SJCRH30 (cell line): ENCODE data around the gene TFPI2. TPM values are rescaled to one million over a fixed set of nuclear protein-coding genes. Genes with fewer than 3 reads are reported as not detected.
"Not testable (repeated sequence)": the region's sequence is repeated elsewhere in the genome, so short reads cannot be mapped to it uniquely, and the experiment has no call there.

Experiments
- DNase-seq, 2 experiments: peaks; one replicate each; pipeline ENCODE4 v3.0.0-alpha.2; 2015 to 2020
- H3K27ac ChIP-seq: fragments of 250-450 bp; sonication (Bioruptor Pico); 2 replicates; pipeline ENCODE4 v1.5.1; 2020; ENCODE audit warnings: mild to moderate bottlenecking, moderate library complexity
- H3K27me3 ChIP-seq: fragments of 250-450 bp; sonication (Bioruptor Pico); 2 replicates; pipeline ENCODE4 v1.5.1; 2020; ENCODE audit warnings: mild to moderate bottlenecking, moderate library complexity
- H3K36me3 ChIP-seq: fragments of 250-450 bp; sonication (Bioruptor Pico); 2 replicates; pipeline ENCODE4 v1.5.1; 2020; ENCODE audit warnings: mild to moderate bottlenecking, moderate library complexity
- H3K4me1 ChIP-seq: fragments of 250-450 bp; sonication (Bioruptor Pico); 2 replicates; pipeline ENCODE4 v1.5.1; 2020; ENCODE audit warnings: mild to moderate bottlenecking, moderate library complexity
- H3K4me3 ChIP-seq: fragments of 250-450 bp; sonication (Bioruptor Pico); 2 replicates; pipeline ENCODE4 v1.5.1; 2020; ENCODE audit warnings: mild to moderate bottlenecking, moderate library complexity
- H3K9me3 ChIP-seq: fragments of 250-450 bp; sonication (Bioruptor Pico); replicated peaks from 2 replicates; pipeline ENCODE4 v1.5.1; 2020; ENCODE audit warnings: mild to moderate bottlenecking, moderate library complexity
- total RNA-seq: library from RNA; depleted of rRNA; stranded (reverse); fragments of >200 nt; shearing (Covaris generic); gene quantifications from 2 replicates; pipeline ENCODE4 v1.2.3, GENCODE V29; 2014; rRNA removed

The TFPI2 gene, protein sequence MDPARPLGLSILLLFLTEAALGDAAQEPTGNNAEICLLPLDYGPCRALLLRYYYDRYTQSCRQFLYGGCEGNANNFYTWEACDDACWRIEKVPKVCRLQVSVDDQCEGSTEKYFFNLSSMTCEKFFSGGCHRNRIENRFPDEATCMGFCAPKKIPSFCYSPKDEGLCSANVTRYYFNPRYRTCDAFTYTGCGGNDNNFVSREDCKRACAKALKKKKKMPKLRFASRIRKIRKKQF
- total RNA-seq, result 4.3 and 5.4 TPM in 2 replicates

DNA sequence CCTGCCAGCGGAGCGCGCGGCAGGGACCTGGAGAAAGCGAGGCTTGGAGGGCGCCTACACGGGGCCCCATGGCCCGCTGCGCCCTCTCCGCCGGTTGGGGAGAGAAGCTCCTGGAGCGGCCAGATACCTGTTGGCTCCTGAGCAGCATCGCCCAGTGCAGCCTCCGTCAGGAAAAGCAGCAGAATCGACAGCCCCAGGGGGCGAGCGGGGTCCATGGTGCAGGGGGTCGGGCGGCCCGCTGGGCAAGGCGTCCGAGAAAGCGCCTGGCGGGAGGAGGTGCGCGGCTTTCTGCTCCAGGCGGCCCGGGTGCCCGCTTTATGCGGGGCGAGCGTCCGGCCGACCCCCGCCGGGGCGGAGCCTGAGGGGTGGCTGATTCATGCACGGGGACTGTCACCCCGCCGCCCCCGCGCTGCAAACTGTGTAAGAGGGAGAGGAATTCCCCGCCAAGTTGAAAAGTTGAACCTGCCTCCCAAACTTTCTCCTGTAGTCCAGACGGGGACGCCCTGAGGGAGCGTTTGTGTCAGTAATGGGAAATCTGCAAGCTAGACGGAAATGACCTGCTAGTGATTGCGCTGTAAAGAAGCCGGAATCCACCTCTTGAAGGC is at the start of gene TFPI2:
TSS of gene TFPI2 (minus strand) at position 290 of the 605 bp plus-strand sequence. CDS start at position 215, 75 bp downstream.
- Histone ChIP-seq H3K9me3 (no peaks in the 10 kb centered on the region), H3K4me1 (peaks cover 3% of the 10 kb centered on the region), H3K4me3 (peak within 1 kb of the TSS; percentile 68), H3K27ac (peak within 1 kb of the TSS; percentile 6; the same call in 1 of the 2 replicates), H3K36me3 (no peaks in the 10 kb centered on the region), H3K27me3 (no peaks in the 10 kb centered on the region)
- peak; percentile 49 to 62 for DNase-seq

DNA sequence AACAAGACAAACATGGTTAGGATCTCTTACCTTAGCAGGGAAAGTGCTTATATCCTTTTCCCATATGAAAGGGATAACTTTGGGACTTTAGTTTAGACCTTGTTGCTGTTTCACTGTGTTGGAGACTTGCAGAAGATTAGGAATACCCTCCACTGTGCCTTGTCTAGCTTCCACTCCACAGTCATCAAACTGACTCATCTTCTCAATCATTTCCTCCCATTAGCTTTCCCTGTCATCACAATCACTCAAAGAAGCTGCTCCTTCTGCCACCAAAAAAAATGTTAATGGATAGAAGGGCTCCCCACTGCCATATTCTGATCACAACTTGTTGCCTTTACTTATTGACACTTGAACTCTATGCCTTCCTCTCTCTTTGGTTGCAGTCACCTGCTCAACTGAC is 47.7 kb upstream of the TFPI2 start:
- Histone ChIP-seq H3K27ac (no peak overlapping the region), H3K27me3 (no peaks in the 10 kb centered on the region), H3K4me3 (no peak overlapping the region), H3K9me3 (no peaks in the 10 kb centered on the region), H3K36me3 (no peaks in the 10 kb centered on the region), H3K4me1 (no peaks in the 10 kb centered on the region)
- DNase-seq, result no peak

- Histone ChIP-seq H3K27me3 (no peaks in the 10 kb centered on the region), H3K9me3 (no peaks in the 10 kb centered on the region), H3K4me3 (no peak overlapping the region), H3K4me1 (no peaks in the 10 kb centered on the region), H3K27ac (no peak overlapping the region), H3K36me3 (no peaks in the 10 kb centered on the region)
- no peak for DNase-seq
Measured at GRCh38 chr7:93937818-93938217, 47.3 kb upstream of the TFPI2 start.

DNA sequence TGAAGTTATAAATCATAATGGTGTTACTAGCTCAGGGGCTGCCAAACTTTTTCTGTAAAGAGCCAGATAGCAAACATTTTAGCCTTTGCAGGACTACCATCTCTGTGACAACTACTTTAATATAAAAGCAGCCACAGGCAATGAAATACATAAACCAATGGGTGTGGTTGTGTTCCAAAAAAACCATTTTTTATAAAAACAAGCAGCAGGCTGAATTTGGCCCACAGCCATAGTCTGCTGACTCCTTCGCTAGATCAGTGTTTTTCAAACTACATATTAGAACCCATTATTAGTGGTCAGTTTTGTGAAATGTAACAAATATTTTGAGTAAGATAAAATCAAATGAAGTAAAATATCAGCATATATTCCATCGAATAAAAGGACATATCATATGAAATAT is 44.5 kb upstream of the TFPI2 start:
- no peaks in the 10 kb centered on the region for H3K9me3 ChIP-seq
- H3K27ac ChIP-seq, result no peak overlapping the region
- no peaks in the 10 kb centered on the region for H3K27me3 ChIP-seq
- no peaks in the 10 kb centered on the region for H3K4me1 ChIP-seq
- H3K36me3 ChIP-seq, result no peaks in the 10 kb centered on the region
- no peak overlapping the region for H3K4me3 ChIP-seq
- DNase-seq, result no peak

DNA sequence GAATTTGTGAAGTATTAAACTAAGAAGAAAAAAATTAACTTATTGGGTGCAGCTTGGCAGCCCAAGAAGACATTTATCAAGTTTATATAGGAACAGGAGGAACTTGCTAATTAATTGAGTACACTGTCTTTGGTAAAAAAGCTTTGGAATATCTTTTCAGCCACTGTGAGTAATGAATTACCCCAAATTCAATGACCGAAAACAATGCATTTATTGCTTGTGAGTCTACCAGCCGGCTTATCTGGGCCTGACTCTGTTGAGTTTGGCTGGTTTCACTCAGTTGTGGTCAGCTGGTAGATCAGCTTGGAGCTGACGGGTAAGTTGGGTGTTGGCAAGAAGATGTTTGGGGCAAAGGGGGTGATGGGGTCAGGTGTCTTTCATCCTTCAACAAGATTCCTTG is 42.6 kb upstream of the TFPI2 start:
- H3K27ac ChIP-seq, result no peak overlapping the region
- no peak overlapping the region for H3K4me3 ChIP-seq
- no peaks in the 10 kb centered on the region for H3K36me3 ChIP-seq
- no peaks in the 10 kb centered on the region for H3K9me3 ChIP-seq
- DNase-seq, result no peak
- no peaks in the 10 kb centered on the region for H3K27me3 ChIP-seq
- H3K4me1 ChIP-seq, result no peaks in the 10 kb centered on the region

DNA sequence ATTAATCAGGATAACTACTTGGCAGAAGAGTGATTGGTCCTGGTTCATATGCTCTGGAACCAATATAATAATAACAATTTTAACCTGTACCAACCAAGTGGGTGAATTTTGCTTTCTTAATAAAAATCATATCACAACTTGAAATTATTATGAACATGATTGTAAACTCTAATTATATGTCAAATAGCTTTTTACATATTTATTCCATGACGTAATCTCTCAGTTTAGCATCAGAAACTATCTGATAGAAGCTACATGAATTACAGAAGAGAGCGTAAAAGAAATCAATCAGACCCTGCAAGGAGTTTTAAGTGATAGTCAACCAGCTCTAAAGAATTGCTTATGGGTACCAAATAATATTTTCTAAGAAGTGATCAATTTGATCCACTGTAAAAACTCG is 41.1 kb upstream of the TFPI2 start:
- H3K9me3 ChIP-seq, result no peaks in the 10 kb centered on the region
- no peak for DNase-seq
- no peaks in the 10 kb centered on the region for H3K27me3 ChIP-seq
- H3K4me3 ChIP-seq, result no peak overlapping the region
- no peaks in the 10 kb centered on the region for H3K4me1 ChIP-seq
- no peak overlapping the region for H3K27ac ChIP-seq
- no peaks in the 10 kb centered on the region for H3K36me3 ChIP-seq

DNA sequence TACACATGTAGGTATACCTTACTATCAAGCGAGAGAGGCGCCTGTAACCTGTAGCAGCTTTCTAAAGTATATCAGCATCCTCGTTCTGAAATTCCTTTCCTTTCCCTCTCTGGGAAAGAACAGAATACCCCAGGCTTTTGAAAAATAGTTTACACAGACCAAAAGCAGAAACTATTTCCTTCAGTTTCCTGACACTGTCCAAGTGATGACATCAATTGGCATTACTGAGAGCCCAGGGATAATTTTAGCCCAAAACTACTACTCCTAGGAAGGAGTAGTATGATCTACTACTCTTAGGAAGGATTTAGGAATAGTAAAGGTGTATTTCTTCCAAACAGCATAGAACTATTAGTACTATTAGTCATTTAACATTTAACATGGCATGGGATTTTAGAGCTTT is 37.0 kb upstream of the TFPI2 start:
- Histone ChIP-seq H3K4me3 (no peak overlapping the region), H3K9me3 (no peaks in the 10 kb centered on the region), H3K27ac (no peak overlapping the region)

DNA sequence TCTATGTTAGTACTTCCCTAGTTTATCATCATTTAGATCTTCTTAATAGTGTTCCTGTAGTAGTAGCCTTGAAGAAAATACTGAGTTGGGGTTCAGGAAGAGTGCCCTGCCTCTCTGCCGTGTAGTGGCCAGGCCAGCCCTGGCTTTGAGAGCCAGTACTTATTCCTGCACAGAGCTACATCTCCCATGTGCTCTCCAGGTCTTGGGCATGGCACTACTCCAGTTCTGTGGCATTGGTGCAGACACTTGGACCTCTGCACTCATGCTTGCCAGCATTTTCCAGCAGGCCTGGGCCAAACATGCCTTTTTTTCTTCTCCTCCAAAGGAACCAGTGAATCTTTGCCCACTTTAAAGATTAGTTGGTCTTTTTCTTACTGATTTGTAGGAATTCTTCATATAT is 36.2 kb upstream of the TFPI2 start:
- DNase-seq, result no peak
- Histone ChIP-seq H3K9me3 (no peaks in the 10 kb centered on the region), H3K27me3 (no peaks in the 10 kb centered on the region), H3K27ac (no peak overlapping the region), H3K4me3 (no peak overlapping the region), H3K4me1 (no peaks in the 10 kb centered on the region), H3K36me3 (no peaks in the 10 kb centered on the region; the same call in 1 of the 2 replicates)

More for the DNA sequence above, 37.0 kb upstream of the TFPI2 start:
- DNase-seq, result no peak
- Histone ChIP-seq H3K27me3 (no peaks in the 10 kb centered on the region), H3K36me3 (no peaks in the 10 kb centered on the region; the same call in 1 of the 2 replicates), H3K4me1 (no peaks in the 10 kb centered on the region)

DNA sequence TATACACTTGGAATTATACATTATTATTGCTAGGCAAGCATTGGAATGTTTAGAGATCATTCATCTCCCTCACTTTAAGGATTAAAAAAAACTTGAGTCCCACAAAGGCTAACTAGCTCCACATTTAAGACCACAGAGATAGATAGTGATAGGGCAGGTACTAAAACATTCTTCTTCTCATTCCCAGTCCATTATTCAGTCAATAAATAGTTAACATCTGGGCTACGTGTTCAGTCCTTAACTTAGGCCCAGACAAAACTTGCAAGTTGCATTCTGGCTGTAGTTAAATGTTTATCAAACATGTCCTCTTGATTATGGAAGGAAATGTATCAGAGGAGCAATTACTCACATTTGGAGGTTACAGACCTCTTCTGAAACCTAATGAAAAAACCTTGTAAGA is 33.4 kb upstream of the TFPI2 start:
- Histone ChIP-seq H3K27me3 (no peaks in the 10 kb centered on the region), H3K4me3 (no peak overlapping the region), H3K27ac (no peak overlapping the region), H3K9me3 (no peaks in the 10 kb centered on the region), H3K36me3 (no peaks in the 10 kb centered on the region; the same call in 1 of the 2 replicates), H3K4me1 (no peaks in the 10 kb centered on the region; the same call in 1 of the 2 replicates)
- no peak for DNase-seq

DNA sequence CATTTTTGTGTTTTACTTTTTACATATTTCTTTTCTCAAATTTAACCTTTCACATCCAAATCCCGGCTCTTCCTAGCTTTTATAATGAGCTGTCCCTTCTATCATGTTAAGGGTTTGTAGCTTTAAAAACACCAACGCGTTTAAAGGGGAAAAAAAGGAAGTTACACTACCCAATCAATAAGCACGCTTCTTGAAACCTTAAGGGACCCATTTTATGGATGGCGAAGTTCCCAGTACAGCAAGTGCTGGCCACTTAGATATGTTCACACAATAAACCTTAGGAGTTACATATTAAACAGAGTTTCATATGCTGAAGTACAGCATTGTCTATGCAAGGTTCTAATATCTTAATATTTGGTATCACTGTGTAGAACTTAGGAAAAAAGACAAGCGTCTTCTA is 32.7 kb upstream of the TFPI2 start:
- no peak for DNase-seq
- Histone ChIP-seq H3K9me3 (no peaks in the 10 kb centered on the region), H3K4me3 (peak overlapping the region; percentile 68), H3K4me1 (no peaks in the 10 kb centered on the region; the same call in 1 of the 2 replicates), H3K36me3 (no peaks in the 10 kb centered on the region; the same call in 1 of the 2 replicates), H3K27ac (no peak overlapping the region), H3K27me3 (no peaks in the 10 kb centered on the region)

DNA sequence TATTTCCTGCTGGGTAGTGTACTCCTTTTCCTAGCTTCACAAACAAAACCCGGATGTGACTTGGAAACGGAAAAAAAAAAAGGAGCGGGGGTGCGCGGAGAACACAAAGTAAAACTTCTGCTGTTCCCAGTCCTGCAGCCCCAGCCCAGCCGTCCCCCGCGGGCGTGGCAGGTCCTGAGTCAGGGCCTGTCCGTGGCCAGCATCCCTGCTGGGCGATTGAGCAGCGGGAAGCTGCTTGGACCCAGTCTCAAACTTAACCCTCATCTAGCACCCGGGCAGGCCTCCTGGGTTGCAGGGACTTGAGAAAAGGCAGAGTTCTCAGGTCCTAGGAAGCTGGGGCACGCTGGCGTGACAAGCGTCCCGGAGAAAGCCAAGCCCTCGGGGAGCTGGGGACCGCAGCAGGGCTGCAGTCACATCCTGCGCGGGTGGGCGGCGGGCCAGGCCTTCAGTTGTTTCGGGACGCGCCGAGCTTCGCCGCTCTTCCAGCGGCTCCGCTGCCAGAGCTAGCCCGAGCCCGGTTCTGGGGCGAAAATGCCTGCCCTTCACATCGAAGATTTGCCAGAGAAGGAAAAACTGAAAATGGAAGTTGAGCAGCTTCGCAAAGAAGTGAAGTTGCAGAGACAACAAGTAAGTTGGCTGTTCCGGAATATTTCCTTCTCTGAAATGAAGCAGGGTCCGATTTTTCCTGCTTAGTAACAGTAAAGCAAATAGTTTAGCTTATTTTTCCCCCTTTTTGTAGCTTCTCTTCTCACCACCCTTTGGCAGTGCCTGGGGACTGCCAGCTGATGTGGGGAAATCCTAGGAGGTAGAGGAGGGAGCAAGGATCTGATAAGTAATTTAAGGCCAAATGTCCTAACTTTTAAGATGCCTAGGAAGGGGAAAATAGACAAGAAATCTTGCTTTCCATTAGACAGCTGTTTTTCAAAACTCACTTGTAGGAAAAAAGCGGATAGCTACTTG is 31.3 kb upstream of the TFPI2 start, which contains the start of gene GNG11:
TSS of gene GNG11 (plus strand) at position 129 of the 960 bp plus-strand sequence. CDS start at position 532, 403 bp downstream.
- H3K27ac ChIP-seq, result peak within 1 kb of the TSS; percentile 72
- peak; percentile 89 to 92 for DNase-seq
- 0 out of 2 replicates have a peak, but pooled peaks cover 2% of the 10 kb centered on the region for H3K9me3 ChIP-seq
- no peaks in the 10 kb centered on the region for H3K27me3 ChIP-seq
- H3K4me3 ChIP-seq, result peak within 1 kb of the TSS; percentile 68
- no peaks in the 10 kb centered on the region; the same call in 1 of the 2 replicates for H3K4me1 ChIP-seq
- no peaks in the 10 kb centered on the region; the same call in 1 of the 2 replicates for H3K36me3 ChIP-seq

DNA sequence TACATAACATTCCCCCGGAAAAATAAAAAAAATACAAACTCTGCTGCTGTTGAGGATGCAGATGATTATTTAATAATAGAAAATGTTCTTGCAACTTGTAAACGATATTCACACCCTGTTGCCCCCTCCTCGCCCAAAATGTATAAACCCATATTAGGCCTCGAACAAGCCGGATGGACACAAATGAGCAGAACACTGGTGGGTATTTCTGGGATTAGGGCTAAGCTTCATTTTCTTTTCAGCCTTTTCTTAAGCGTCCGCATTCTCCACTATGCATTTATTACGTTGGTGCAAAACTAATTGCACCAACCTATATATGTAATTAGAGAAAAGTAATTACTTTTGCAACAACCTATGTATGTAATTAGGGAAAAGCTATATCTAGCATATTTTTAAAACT is 30.6 kb upstream of the TFPI2 start:
- Histone ChIP-seq H3K36me3 (no peaks in the 10 kb centered on the region; the same call in 1 of the 2 replicates), H3K4me3 (peak overlapping the region; percentile 68)

DNA sequence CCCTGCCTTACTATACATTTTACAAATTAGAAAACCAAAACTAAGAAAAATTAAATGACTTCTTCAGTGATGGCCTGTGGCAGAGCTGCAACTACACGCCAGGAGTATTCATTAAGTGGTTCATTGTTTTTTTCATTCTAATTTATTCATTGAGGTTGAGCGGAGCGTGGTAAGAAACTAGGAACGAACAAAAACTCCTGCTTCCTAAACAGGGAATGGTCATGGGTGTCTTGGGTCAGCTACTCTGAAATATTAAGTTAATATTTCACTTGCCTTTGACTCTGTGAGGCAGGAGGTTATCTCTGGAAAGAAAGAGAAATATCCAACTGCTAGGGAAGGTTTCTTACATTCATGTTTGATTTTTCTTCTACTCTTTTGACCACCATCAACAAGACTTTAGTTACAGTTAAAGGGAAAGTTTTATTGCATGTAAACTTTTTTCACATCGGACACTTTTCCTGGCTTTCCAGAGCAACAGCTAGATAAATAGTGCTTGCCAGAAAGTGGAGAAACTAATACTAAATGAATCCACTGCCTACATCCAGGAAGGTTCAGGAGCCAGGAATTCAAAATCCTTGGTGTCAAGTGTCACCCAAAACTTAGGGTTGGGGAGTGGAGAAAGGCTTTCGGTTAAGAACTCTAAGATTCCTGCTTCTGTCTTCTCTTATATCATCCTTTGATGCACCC is 30.1 kb upstream of the TFPI2 start:
- Histone ChIP-seq H3K4me1 (no peaks in the 10 kb centered on the region; the same call in 1 of the 2 replicates), H3K9me3 (0 out of 2 replicates have a peak, but pooled peaks cover 2% of the 10 kb centered on the region), H3K4me3 (peak overlapping the region; percentile 68), H3K27me3 (no peaks in the 10 kb centered on the region), H3K36me3 (no peaks in the 10 kb centered on the region), H3K27ac (peak overlapping the region; percentile 72)
- peak in 1 of 2 experiments; percentile 60 for DNase-seq

More for the DNA sequence above, 30.6 kb upstream of the TFPI2 start:
- H3K27me3 ChIP-seq, result no peaks in the 10 kb centered on the region
- H3K4me1 ChIP-seq, result no peaks in the 10 kb centered on the region; the same call in 1 of the 2 replicates
- 0 out of 2 replicates have a peak, but pooled peaks cover 2% of the 10 kb centered on the region for H3K9me3 ChIP-seq
- peak; percentile 26 to 66 for DNase-seq
- peak overlapping the region; percentile 72 for H3K27ac ChIP-seq

DNA sequence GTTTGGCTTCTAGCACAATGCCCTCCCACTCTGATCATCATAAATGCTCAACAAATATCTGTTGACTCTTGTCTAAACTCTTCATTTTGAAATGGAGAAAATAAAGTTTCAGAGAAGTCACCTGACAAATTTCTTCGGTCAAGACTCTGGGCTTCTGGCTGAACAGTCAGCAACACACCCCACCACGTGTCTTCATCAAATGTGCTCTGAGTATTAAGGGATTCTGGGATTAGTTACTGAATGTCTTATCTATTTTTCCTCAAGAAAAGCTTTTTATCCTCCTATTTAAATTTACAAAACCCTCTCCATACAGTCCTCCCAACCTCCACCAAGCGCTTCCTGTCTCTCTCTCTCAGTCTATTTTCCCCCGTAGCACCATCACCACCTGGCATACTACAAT is 25.8 kb upstream of the TFPI2 start:
- H3K27ac ChIP-seq, H3K36me3 ChIP-seq, DNase-seq, H3K27me3 ChIP-seq, H3K4me1 ChIP-seq, H3K9me3 ChIP-seq, H3K4me3 ChIP-seq: not testable (repeated sequence)
